Endothelial cell (in vitro differentiated cells): ENCODE data around the gene KRTAP5-1. TPM values are rescaled to one million over a fixed set of nuclear protein-coding genes. Genes with fewer than 3 reads are reported as not detected.
"Not testable (repeated sequence)": the region's sequence is repeated elsewhere in the genome, so short reads cannot be mapped to it uniquely, and the experiment has no call there.

Experiments used
- DNase-seq: peaks from one replicate; pipeline ENCODE4 v3.0.0; 2021; ENCODE audit warnings: low spot score
- H3K27ac Mint-ChIP-seq: one replicate; pipeline ENCODE4 v1.8.0; 2021; ENCODE audit warnings: mixed read lengths, inconsistent platforms; ENCODE audit not compliant: unreplicated experiment
- H3K27me3 Mint-ChIP-seq: one replicate; pipeline ENCODE4 v1.8.0; 2021; ENCODE audit warnings: mild to moderate bottlenecking, moderate library complexity, mixed read lengths, inconsistent platforms; ENCODE audit not compliant: unreplicated experiment
- H3K36me3 Mint-ChIP-seq: one replicate; pipeline ENCODE4 v1.8.0; 2021; ENCODE audit warnings: mild to moderate bottlenecking, low read depth, mixed read lengths, inconsistent platforms; ENCODE audit not compliant: unreplicated experiment
- H3K4me1 Mint-ChIP-seq: one replicate; pipeline ENCODE4 v1.8.0; 2021; ENCODE audit warnings: mild to moderate bottlenecking, mixed read lengths, inconsistent platforms; ENCODE audit not compliant: unreplicated experiment
- H3K4me3 Mint-ChIP-seq: one replicate; pipeline ENCODE4 v1.8.0; 2021; ENCODE audit warnings: mild to moderate bottlenecking, mixed read lengths, inconsistent platforms; ENCODE audit not compliant: unreplicated experiment
- H3K9me3 Mint-ChIP-seq: one replicate; pipeline ENCODE4 v1.8.0; 2021; ENCODE audit warnings: mixed read lengths, inconsistent platforms; ENCODE audit not compliant: unreplicated experiment
- total RNA-seq: library from RNA; stranded (reverse); fragmentation: NEBNext Ultra II Directional; extraction: Animal tissue kit (Norgen Biotek cat#: 25700); gene quantifications from one replicate; pipeline ENCODE4 v1.2.1, GENCODE V29; 2021; ENCODE audit not compliant: unreplicated experiment
- TF ChIP-seq, protein P1 (sequence below): fragments of 200-600 bp; sonication (generic); IDR thresholded peaks from one replicate; pipeline ENCODE4 v1.5.0; 2021; ENCODE audit warnings: antibody characterized with exemption; ENCODE audit not compliant: unreplicated experiment

The KRTAP5-1 gene
- total RNA-seq, 1 donor from 2014 or later, result not detected

DNA sequence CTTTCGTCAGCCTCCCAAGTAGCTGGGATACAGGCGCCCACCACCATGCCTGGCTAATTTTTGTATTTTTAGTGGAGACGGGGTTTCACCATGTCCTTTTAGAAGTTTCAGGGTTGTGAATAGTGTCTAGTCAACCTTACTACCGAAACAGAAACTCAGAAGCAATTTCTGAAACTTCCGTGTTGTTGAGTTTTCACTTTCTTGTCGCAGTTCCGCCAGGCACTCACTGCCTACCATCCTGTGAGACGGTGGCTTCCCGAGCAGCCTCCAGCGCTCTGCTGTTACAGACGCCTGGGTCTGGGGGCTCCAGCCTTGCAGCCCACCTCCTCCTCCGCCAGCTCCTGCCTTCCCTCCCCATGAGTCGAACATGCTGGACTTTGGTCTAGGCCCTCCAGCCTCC lies 20.8 kb upstream of the KRTAP5-1 start:
- not testable (repeated sequence) for H3K27me3 Mint-ChIP-seq

GRCh38 chr11:1604711-1605110 lies 19.6 kb upstream of the KRTAP5-1 start:
- peaks cover 5% of the 10 kb centered on the region for H3K9me3 Mint-ChIP-seq
- no peak overlapping the region for H3K4me3 Mint-ChIP-seq
- DNase-seq, result no peak
- no peaks in the 10 kb centered on the region for H3K4me1 Mint-ChIP-seq
- TF ChIP-seq, protein P1, sequence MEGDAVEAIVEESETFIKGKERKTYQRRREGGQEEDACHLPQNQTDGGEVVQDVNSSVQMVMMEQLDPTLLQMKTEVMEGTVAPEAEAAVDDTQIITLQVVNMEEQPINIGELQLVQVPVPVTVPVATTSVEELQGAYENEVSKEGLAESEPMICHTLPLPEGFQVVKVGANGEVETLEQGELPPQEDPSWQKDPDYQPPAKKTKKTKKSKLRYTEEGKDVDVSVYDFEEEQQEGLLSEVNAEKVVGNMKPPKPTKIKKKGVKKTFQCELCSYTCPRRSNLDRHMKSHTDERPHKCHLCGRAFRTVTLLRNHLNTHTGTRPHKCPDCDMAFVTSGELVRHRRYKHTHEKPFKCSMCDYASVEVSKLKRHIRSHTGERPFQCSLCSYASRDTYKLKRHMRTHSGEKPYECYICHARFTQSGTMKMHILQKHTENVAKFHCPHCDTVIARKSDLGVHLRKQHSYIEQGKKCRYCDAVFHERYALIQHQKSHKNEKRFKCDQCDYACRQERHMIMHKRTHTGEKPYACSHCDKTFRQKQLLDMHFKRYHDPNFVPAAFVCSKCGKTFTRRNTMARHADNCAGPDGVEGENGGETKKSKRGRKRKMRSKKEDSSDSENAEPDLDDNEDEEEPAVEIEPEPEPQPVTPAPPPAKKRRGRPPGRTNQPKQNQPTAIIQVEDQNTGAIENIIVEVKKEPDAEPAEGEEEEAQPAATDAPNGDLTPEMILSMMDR, result no peak
- H3K27ac Mint-ChIP-seq, result no peak overlapping the region
- peaks cover 3% of the 10 kb centered on the region for H3K27me3 Mint-ChIP-seq
- H3K36me3 Mint-ChIP-seq, result no peaks in the 10 kb centered on the region

More for the DNA sequence above, 20.8 kb upstream of the KRTAP5-1 start:
- H3K36me3 Mint-ChIP-seq, H3K27ac Mint-ChIP-seq, H3K4me1 Mint-ChIP-seq, DNase-seq, H3K9me3 Mint-ChIP-seq, H3K4me3 Mint-ChIP-seq: not testable (repeated sequence)

- Mint-ChIP-seq H3K4me3 (no peak overlapping the region), H3K9me3 (peaks cover 5% of the 10 kb centered on the region), H3K27ac (no peak overlapping the region), H3K4me1 (no peaks in the 10 kb centered on the region), H3K36me3 (no peaks in the 10 kb centered on the region), H3K27me3 (peaks cover 3% of the 10 kb centered on the region)
- no peak for DNase-seq
- TF ChIP-seq, protein P1, result no peak
These were observed 19.1 kb upstream of the KRTAP5-1 start for GRCh38 chr11:1604181-1604580.

DNA sequence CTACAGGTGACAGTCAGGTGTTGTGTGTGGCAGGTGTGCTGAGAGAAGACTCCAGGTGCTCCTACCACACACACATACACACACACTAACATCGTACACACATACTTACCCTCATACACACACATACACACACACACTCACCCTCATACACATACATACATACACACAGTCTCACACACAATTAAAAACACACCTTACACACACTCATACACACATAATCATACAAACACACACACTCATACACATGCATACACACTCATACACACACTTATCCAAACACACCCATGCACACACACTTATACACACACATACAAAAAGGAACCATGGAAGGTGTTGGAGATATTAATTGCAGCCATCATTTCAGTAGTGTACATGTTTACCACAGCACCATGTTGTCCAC lies 18.5 kb upstream of the KRTAP5-1 start:
- TF ChIP-seq, protein P1, result no peak
- Mint-ChIP-seq H3K9me3 (peaks cover 5% of the 10 kb centered on the region), H3K4me1 (no peaks in the 10 kb centered on the region), H3K27me3 (peaks cover 2% of the 10 kb centered on the region), H3K36me3 (no peaks in the 10 kb centered on the region), H3K27ac (no peak overlapping the region), H3K4me3 (no peak overlapping the region)
- no peak for DNase-seq

DNA sequence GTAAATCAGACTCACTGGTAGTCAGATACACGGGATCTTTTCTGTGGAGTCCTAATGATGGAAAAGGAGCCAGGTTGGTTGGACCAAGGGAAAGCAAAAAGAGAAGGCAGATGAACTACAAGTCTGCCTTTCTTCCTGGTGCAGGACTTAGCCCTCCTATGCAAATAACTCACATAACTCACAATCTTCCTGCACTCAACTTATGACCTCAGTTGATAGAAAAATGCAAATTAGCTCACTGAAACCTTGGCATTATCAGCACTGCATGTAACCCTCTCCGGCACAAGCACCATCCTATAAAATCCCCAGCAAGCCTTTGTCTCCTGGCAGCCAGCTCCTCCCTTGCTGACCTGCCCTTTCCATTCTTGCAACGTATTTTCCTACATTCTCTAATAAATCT lies 16.6 kb upstream of the KRTAP5-1 start:
- peaks cover 11% of the 10 kb centered on the region for H3K4me1 Mint-ChIP-seq

GRCh38 chr11:1600626-1601025 lies 15.5 kb upstream of the KRTAP5-1 start:
- Mint-ChIP-seq H3K27me3 (peaks cover 2% of the 10 kb centered on the region), H3K27ac (no peak overlapping the region), H3K36me3 (no peaks in the 10 kb centered on the region), H3K4me3 (no peak overlapping the region), H3K9me3 (peaks cover 5% of the 10 kb centered on the region), H3K4me1 (peaks cover 22% of the 10 kb centered on the region)
- TF ChIP-seq, protein P1, result no peak
- no peak for DNase-seq

More for the DNA sequence above, 16.6 kb upstream of the KRTAP5-1 start:
- H3K27ac Mint-ChIP-seq, H3K9me3 Mint-ChIP-seq, H3K4me3 Mint-ChIP-seq, H3K36me3 Mint-ChIP-seq, H3K27me3 Mint-ChIP-seq, DNase-seq: not testable (repeated sequence)
